Activated CD8-positive, alpha-beta T cell treated with anti-CD3 and anti-CD28 coated beads for 36 hours (primary cell): Measurements from ENCODE around the gene PREX1. TPM values are rescaled to one million over a fixed set of nuclear protein-coding genes. Genes with fewer than 3 reads are reported as not detected.
A peak's percentile ranks its signal among the peaks of the same experiment; 100 is the strongest.

Experiments used
- ATAC-seq: fragments of 200-7000 bp; cut with Tn5 transposase; one replicate; pipeline ENCODE4 v1.10.0; 2021; ENCODE audit warnings: mild to moderate bottlenecking, moderate library complexity
- CTCF ChIA-PET: fragments of 350-600 bp; sonication (Branson Sonifier 250); formaldehyde crosslinking; loops from one replicate; lab custom pipeline; 2021; ENCODE audit warnings: antibody characterized with exemption; lab: Charles Lee
- POLR2A ChIA-PET: fragments of 350-600 bp; sonication (Branson Sonifier 250); formaldehyde crosslinking; loops from one replicate; lab custom pipeline; 2021; ENCODE audit warnings: antibody characterized with exemption; lab: Charles Lee
- DNase-seq: peaks from one replicate; pipeline ENCODE4 v3.0.0-alpha.2; 2020
- H3K27ac Mint-ChIP-seq: one replicate; pipeline ENCODE4 v1.8.0; 2021; ENCODE audit warnings: mild to moderate bottlenecking, mixed read lengths
- H3K27me3 Mint-ChIP-seq: one replicate; pipeline ENCODE4 v1.8.0; 2021; ENCODE audit warnings: mixed read lengths
- H3K36me3 Mint-ChIP-seq: one replicate; pipeline ENCODE4 v1.8.0; 2021; ENCODE audit warnings: low read depth, mixed read lengths
- H3K4me1 Mint-ChIP-seq: one replicate; pipeline ENCODE4 v1.8.0; 2021; ENCODE audit warnings: low read depth, mixed read lengths
- H3K4me3 Mint-ChIP-seq: one replicate; pipeline ENCODE4 v1.8.0; 2021; ENCODE audit warnings: mild to moderate bottlenecking, moderate library complexity, mixed read lengths
- H3K9me3 Mint-ChIP-seq: one replicate; pipeline ENCODE4 v1.8.0; 2021; ENCODE audit warnings: mixed read lengths
- CTCF ChIP-seq: fragments of 200-600 bp; IDR thresholded peaks from one replicate; pipeline ENCODE4 v1.8.0; 2022; ENCODE audit warnings: antibody characterized with exemption, mild to moderate bottlenecking
- intact Hi-C: fragments of 100-400 bp; cut with micrococcal nuclease; formaldehyde crosslinking; loops from one replicate; pipeline ENCODE4 v1.10.0; 2022
- total RNA-seq, 2 experiments: library from RNA; stranded (reverse); gene quantifications; one replicate each; pipeline ENCODE4 v1.2.3, GENCODE V29; 2021

Gene PREX1
- total RNA-seq, 2 experiments from 2014 or later = 79.7 to 80.5 TPM

DNA sequence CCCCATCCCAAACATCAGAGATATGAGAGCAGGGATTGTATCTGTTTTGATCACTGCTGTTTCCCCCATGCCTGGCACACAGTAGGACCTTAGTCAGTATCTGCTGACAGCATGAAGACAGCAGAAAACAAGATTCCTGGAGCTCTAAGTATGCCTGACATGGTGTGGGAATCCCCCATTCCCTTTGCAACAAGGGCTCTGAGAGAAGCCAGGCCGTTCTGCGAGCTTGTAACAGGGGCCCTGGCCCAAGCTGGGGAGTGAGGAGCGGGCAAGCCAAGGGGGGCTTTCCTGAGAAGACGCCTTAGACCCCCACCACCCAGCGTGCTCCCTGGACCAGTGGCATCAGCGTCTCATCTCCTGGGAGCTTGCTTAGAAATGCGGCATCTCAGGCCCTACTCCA lies 25.2 kb downstream of the PREX1 start:
- Mint-ChIP-seq H3K27ac (peak overlapping the region; percentile 3), H3K9me3 (peaks cover 11% of the 10 kb centered on the region), H3K4me1 (peaks cover 70% of the 10 kb centered on the region), H3K36me3 (peaks cover 28% of the 10 kb centered on the region), H3K27me3 (no peaks in the 10 kb centered on the region), H3K4me3 (no peak overlapping the region)
- TF ChIP-seq CTCF = no peak
- intact Hi-C loops = no loop called here
- POLR2A ChIA-PET = interaction anchor here (7.3 kb wide), 1 partner anchor 13 kb away, joined by 48 read pairs; no protein-coding TSS in a partner anchor
- ATAC-seq (no peak), DNase-seq (no peak)
- CTCF ChIA-PET = no interaction called here

DNA sequence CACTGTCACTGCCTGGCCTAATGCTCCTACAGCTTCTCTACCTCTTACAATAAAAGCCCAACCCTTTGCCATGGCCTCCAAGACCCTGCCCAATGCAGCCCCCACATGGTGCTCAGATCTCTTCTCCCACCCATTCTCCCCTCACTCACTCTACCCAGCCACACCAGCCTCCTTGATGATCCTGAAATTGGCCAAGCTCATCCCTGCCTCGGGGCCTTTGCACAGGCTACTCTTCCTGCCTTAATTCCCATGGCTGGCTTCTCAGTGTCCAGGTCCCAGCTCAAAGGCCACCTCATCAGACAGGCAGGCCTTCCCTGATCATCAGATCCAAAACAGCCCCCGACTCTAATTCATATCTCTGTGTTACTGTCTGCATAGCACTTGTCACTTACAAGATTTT lies 25.6 kb downstream of the PREX1 start:
- no peak for TF ChIP-seq CTCF
- H3K27ac Mint-ChIP-seq = peak overlapping the region; percentile 3

GRCh38 chr20:48801197-48801596 lies 26.6 kb downstream of the PREX1 start:
- Mint-ChIP-seq H3K9me3 (no peaks in the 10 kb centered on the region), H3K4me3 (no peak overlapping the region), H3K36me3 (peaks cover 15% of the 10 kb centered on the region), H3K27ac (peak overlapping the region; percentile 47), H3K27me3 (no peaks in the 10 kb centered on the region), H3K4me1 (peaks cover 67% of the 10 kb centered on the region)
- ChIA-PET POLR2A (interaction anchor here (1.1 to 7.3 kb wide), 4 partner anchors 11 to 31 kb away, joined by 3 to 48 read pairs (median 4); no protein-coding TSS in a partner anchor), CTCF (interaction anchor here (1.2 kb wide), 1 partner anchor 19 kb away, joined by 3 read pairs; no protein-coding TSS in a partner anchor)
- ATAC-seq = peak; percentile 7
- no peak for TF ChIP-seq CTCF
- DNase-seq = no peak
- intact Hi-C loops = no loop called here

More for the DNA sequence above, 25.6 kb downstream of the PREX1 start:
- Mint-ChIP-seq H3K4me1 (peaks cover 74% of the 10 kb centered on the region), H3K9me3 (peaks cover 8% of the 10 kb centered on the region), H3K27me3 (no peaks in the 10 kb centered on the region), H3K36me3 (peaks cover 24% of the 10 kb centered on the region), H3K4me3 (no peak overlapping the region)
- no peak for DNase-seq
- POLR2A ChIA-PET = interaction anchor here (1.1 to 7.3 kb wide), 3 partner anchors 12 to 32 kb away, joined by 3 to 48 read pairs (median 4); no protein-coding TSS in a partner anchor
- intact Hi-C loops = no loop called here
- no peak for ATAC-seq
- CTCF ChIA-PET = no interaction called here

GRCh38 chr20:48800177-48800576 lies 27.6 kb downstream of the PREX1 start:
- no peak for TF ChIP-seq CTCF
- no peaks in the 10 kb centered on the region for H3K27me3 Mint-ChIP-seq
- no peaks in the 10 kb centered on the region for H3K9me3 Mint-ChIP-seq
- ATAC-seq = no peak
- DNase-seq = no peak
- CTCF ChIA-PET = interaction anchor here (0.9 to 1.2 kb wide), 2 partner anchors 20 to 143 kb away, joined by 3 read pairs; no protein-coding TSS in a partner anchor
- peaks cover 69% of the 10 kb centered on the region for H3K4me1 Mint-ChIP-seq
- H3K4me3 Mint-ChIP-seq = no peak overlapping the region
- intact Hi-C loops = no loop called here
- peaks cover 13% of the 10 kb centered on the region for H3K36me3 Mint-ChIP-seq
- POLR2A ChIA-PET = interaction anchor here (0.6 to 7.3 kb wide), 5 partner anchors 10 to 88 kb away, joined by 3 to 48 read pairs (median 3); no protein-coding TSS in a partner anchor
- H3K27ac Mint-ChIP-seq = no peak overlapping the region

DNA sequence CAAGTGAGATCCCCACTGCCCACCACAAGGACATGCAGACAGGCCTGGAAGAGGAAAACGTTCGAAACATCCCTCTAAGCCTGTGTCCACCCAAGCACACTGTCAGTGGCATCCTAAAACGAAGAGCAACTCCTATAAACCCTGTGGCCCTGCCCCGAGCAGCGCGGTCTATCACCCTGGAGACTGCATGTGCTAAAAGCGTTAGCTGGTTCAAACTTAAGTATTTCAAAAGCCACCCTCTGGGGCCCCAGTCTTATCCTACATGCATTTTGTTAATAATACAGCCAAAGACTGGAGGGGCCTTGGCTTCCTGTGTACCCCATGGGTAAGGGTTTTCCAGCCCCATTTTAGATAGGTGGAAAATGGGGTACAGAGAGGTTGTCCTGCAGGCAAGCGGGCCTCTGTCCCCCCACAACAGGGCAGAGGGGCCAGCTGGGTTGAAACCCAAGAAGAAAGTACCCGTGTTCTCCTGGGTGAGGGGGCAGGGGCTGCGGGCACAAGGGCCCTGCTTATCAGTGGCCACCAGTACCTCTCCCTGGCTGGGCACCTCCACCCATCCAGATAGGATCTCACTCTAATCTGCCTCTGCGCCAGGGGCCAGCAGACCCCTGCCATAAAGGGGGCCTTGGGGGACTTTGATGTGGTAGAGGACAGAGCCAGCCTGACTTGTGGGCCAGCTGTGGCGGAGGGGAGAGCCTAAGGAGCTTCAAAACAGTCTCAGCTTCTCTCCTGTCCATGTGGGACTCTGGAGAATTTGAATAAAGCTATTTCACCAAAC lies 28.3 kb downstream of the PREX1 start:
- no peak overlapping the region for H3K27ac Mint-ChIP-seq
- H3K4me1 Mint-ChIP-seq = peaks cover 71% of the 10 kb centered on the region
- H3K27me3 Mint-ChIP-seq = no peaks in the 10 kb centered on the region
- ATAC-seq (no peak), DNase-seq (no peak)
- CTCF ChIA-PET = interaction anchor here (1.0 kb wide), 1 partner anchor 1154 kb away, joined by 3 read pairs; no protein-coding TSS in a partner anchor
- intact Hi-C loops = no loop called here
- no peaks in the 10 kb centered on the region for H3K9me3 Mint-ChIP-seq
- TF ChIP-seq CTCF = no peak
- peaks cover 7% of the 10 kb centered on the region for H3K36me3 Mint-ChIP-seq
- POLR2A ChIA-PET = interaction anchor here (0.6 to 7.3 kb wide), 3 partner anchors 10 to 24 kb away, joined by 3 to 48 read pairs (median 5); no protein-coding TSS in a partner anchor
- no peak overlapping the region for H3K4me3 Mint-ChIP-seq
